GM23338 (cell line): ENCODE data around the gene MAT2B. TPM values are rescaled to one million over a fixed set of nuclear protein-coding genes. Genes with fewer than 3 reads are reported as not detected.

Experiments
- ATAC-seq: fragments of 200-7000 bp; cut with Tn5 transposase; 3 replicates; pipeline ENCODE4 v1.9.1; 2020
- DNase-seq: peaks from one replicate; pipeline ENCODE4 v3.0.0-alpha.2; 2015; ENCODE audit warnings: low spot score
- H2AFZ ChIP-seq: fragments of 200-600 bp; sonication (generic); 2 replicates; pipeline ENCODE4 v1.8.0; 2016; ENCODE audit warnings: antibody characterized with exemption, mild to moderate bottlenecking, moderate library complexity
- H3F3A ChIP-seq: fragments of 200-600 bp; sonication (generic); replicated peaks from 2 replicates; pipeline ENCODE4 v1.8.0; 2017; ENCODE audit warnings: antibody characterized with exemption, mixed run types, low read depth
- H3K27ac ChIP-seq: fragments of 200-600 bp; sonication (generic); 2 replicates; pipeline ENCODE4 v1.6.1; 2016; ENCODE audit warnings: low read depth
- H3K27me3 ChIP-seq: fragments of 200-600 bp; sonication (generic); 2 replicates; pipeline ENCODE4 v1.8.0; 2016; ENCODE audit warnings: mild to moderate bottlenecking, mixed run types, moderate library complexity; ENCODE audit not compliant: insufficient read depth
- H3K36me3 ChIP-seq: fragments of 200-600 bp; sonication (generic); 2 replicates; pipeline ENCODE4 v1.8.0; 2016; ENCODE audit warnings: mild to moderate bottlenecking; ENCODE audit not compliant: insufficient read depth
- H3K4me1 ChIP-seq: fragments of 200-600 bp; sonication (generic); 2 replicates; pipeline ENCODE4 v1.8.0; 2016; ENCODE audit warnings: mild to moderate bottlenecking, moderate library complexity; ENCODE audit not compliant: insufficient read depth
- H3K4me2 ChIP-seq: fragments of 200-600 bp; sonication (generic); 2 replicates; pipeline ENCODE4 v1.7.1; 2017; ENCODE audit warnings: mixed run types
- H3K4me3 ChIP-seq: fragments of 200-600 bp; sonication (generic); 2 replicates; pipeline ENCODE4 v1.6.1; 2016; ENCODE audit warnings: mixed run types
- H3K79me2 ChIP-seq: fragments of 200-600 bp; sonication (generic); replicated peaks from 2 replicates; pipeline ENCODE4 v1.8.0; 2017; ENCODE audit warnings: mild to moderate bottlenecking; ENCODE audit not compliant: insufficient read depth
- H3K9me2 ChIP-seq: fragments of 200-600 bp; sonication (generic); 2 replicates; pipeline ENCODE4 v1.8.0; 2017; ENCODE audit not compliant: insufficient read depth
- H4K20me1 ChIP-seq: fragments of 200-600 bp; sonication (generic); replicated peaks from 2 replicates; pipeline ENCODE4 v1.8.0; 2017; ENCODE audit warnings: mild to moderate bottlenecking; ENCODE audit not compliant: insufficient read depth
- H3K27ac Mint-ChIP-seq: 2 replicates; pipeline ENCODE4 v1.8.0; 2020; ENCODE audit warnings: inconsistent platforms, mild to moderate bottlenecking, moderate library complexity, mixed read lengths
- H3K27me3 Mint-ChIP-seq: 3 replicates; pipeline ENCODE4 v1.8.0; 2022; ENCODE audit warnings: low read depth, mild to moderate bottlenecking, moderate library complexity, mixed read lengths, inconsistent platforms; ENCODE audit not compliant: insufficient read depth, poor library complexity
- H3K36me3 Mint-ChIP-seq: 3 replicates; pipeline ENCODE4 v1.8.0; 2021; ENCODE audit warnings: low read depth, mild to moderate bottlenecking, inconsistent platforms, moderate library complexity, mixed read lengths
- H3K4me1 Mint-ChIP-seq: 3 replicates; pipeline ENCODE4 v1.8.0; 2020; ENCODE audit warnings: mild to moderate bottlenecking, inconsistent platforms, mixed read lengths
- H3K4me3 Mint-ChIP-seq: 3 replicates; pipeline ENCODE4 v1.8.0; 2021; ENCODE audit warnings: moderate library complexity, mild to moderate bottlenecking, inconsistent platforms, mixed read lengths
- H3K9me3 Mint-ChIP-seq: 3 replicates; pipeline ENCODE4 v1.8.0; 2020; ENCODE audit warnings: moderate library complexity, mild to moderate bottlenecking, inconsistent platforms, mixed read lengths
- CREB1 ChIP-seq: fragments of 250-450 bp; sonication (Bioruptor Pico); IDR thresholded peaks from 2 replicates; pipeline ENCODE4 v1.5.0; 2020; ENCODE audit warnings: low read depth, mild to moderate bottlenecking, moderate library complexity
- EZH2phosphoT487 ChIP-seq: fragments of 200-600 bp; sonication (generic); IDR thresholded peaks from one replicate; pipeline ENCODE4 v1.8.1; 2018; ENCODE audit warnings: antibody characterized with exemption; ENCODE audit not compliant: unreplicated experiment
- JUNB ChIP-seq: IDR thresholded peaks from one replicate; pipeline ENCODE4 v1.6.1; 2016; ENCODE audit warnings: antibody characterized with exemption; ENCODE audit not compliant: unreplicated experiment
- NANOG ChIP-seq: IDR thresholded peaks from 2 replicates; pipeline ENCODE4 v1.6.1; 2016; ENCODE audit warnings: antibody characterized with exemption, borderline replicate concordance
- POLR2AphosphoS5 ChIP-seq: IDR thresholded peaks from 2 replicates; pipeline ENCODE4 v1.6.1; 2016; ENCODE audit warnings: antibody characterized with exemption, low read depth
- STAT1 ChIP-seq: IDR thresholded peaks from one replicate; pipeline ENCODE4 v1.6.1; 2016; ENCODE audit warnings: antibody characterized with exemption; ENCODE audit not compliant: unreplicated experiment
- ZNF114 ChIP-seq: fragments of 250-450 bp; sonication (Bioruptor Pico); IDR thresholded peaks from 2 replicates; pipeline ENCODE4 v1.5.0; 2020; ENCODE audit warnings: mild to moderate bottlenecking, moderate library complexity
- ZNF331 ChIP-seq: fragments of 250-450 bp; sonication (Bioruptor Pico); IDR thresholded peaks from 2 replicates; pipeline ENCODE4 v1.5.0; 2020; ENCODE audit warnings: low read depth, mild to moderate bottlenecking, moderate library complexity
- polyA plus RNA-seq: library from polyadenylated mRNA; unstranded; fragments of >200 nt; fragmentation: Nextera tagmentation; extraction: Ambion mirVana; gene quantifications from 2 replicates; pipeline ENCODE4 v1.2.1, GENCODE V29; 2016
- total RNA-seq: library from RNA; depleted of rRNA; stranded (reverse); fragments of >200 nt; shearing (Covaris generic); gene quantifications from 2 replicates; pipeline ENCODE4 v1.2.3, GENCODE V29; 2014
- TF ChIP-seq, protein P1 (sequence below): IDR thresholded peaks from 2 replicates; pipeline ENCODE4 v1.6.1; 2016; ENCODE audit warnings: antibody characterized with exemption
- TF ChIP-seq, protein P2 (sequence below): IDR thresholded peaks from one replicate; pipeline ENCODE4 v1.6.1; 2018; ENCODE audit warnings: antibody characterized with exemption; ENCODE audit not compliant: unreplicated experiment
- TF ChIP-seq, protein P3 (sequence below): fragments of 250-450 bp; sonication (Bioruptor Pico); IDR thresholded peaks from 2 replicates; pipeline ENCODE4 v1.5.0; 2020; ENCODE audit warnings: mild to moderate bottlenecking, moderate library complexity

Gene MAT2B
- total and polyA plus RNA-seq, 2 experiments from 2014 or later: 81.4 to 120 TPM

DNA sequence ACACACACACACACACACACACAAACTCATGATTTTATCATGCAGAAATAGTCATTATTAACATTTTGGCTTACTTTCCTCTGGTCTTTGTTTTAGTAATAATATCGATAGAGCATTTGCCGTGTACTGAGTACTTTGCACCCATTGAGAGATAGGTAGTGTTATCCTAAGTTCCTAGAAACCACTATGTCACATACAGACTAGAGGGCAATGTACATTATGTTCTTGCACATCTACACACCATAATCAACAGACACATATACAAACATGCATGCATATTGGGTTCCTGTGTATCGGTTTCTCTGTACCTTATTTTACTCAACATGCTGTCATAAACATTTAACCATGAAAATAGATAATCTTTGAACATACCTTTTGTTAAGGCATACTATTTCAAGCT, 45.7 kb downstream of the MAT2B start:
- Mint-ChIP-seq H3K4me3 (no peak overlapping the region), H3K27ac (no peak overlapping the region), H3K27me3 (peaks cover 10% of the 10 kb centered on the region), H3K9me3 (no peaks in the 10 kb centered on the region), H3K36me3 (no peaks in the 10 kb centered on the region), H3K4me1 (peaks cover 6% of the 10 kb centered on the region)
- Histone ChIP-seq H2AFZ (no peak overlapping the region), H3K4me2 (no peak overlapping the region), H3K27ac (no peak overlapping the region), H3K36me3 (no peaks in the 10 kb centered on the region), H3K4me1 (no peaks in the 10 kb centered on the region), H3K79me2 (no peaks in the 10 kb centered on the region), H4K20me1 (no peaks in the 10 kb centered on the region), H3F3A (no peaks in the 10 kb centered on the region), H3K9me2 (no peaks in the 10 kb centered on the region), H3K27me3 (no peaks in the 10 kb centered on the region), H3K4me3 (no peak overlapping the region)
- TF ChIP-seq, protein P1, sequence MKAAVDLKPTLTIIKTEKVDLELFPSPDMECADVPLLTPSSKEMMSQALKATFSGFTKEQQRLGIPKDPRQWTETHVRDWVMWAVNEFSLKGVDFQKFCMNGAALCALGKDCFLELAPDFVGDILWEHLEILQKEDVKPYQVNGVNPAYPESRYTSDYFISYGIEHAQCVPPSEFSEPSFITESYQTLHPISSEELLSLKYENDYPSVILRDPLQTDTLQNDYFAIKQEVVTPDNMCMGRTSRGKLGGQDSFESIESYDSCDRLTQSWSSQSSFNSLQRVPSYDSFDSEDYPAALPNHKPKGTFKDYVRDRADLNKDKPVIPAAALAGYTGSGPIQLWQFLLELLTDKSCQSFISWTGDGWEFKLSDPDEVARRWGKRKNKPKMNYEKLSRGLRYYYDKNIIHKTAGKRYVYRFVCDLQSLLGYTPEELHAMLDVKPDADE: no peak
- TF ChIP-seq ZNF114 (CRISPR knock-in tag): no peak
- DNase-seq (no peak), ATAC-seq (no peak)

DNA sequence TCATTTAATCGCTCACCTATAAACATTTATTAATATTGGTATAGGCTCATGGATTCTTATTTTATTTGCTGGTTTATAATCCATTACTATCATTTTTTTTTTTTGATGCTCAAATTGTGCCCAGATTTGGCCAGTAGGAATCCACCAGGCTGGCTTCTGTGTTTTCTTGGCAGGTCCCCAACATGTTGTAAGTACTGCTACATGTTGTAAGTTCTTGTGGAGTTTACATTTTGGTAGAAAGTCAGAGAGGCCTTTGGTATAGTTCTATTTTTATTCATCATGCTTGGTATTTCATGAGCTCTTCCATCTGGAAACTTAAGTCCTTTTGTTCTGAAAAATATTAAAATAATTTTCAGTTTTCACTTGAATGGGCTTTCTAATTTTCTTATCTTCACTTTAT, 47.1 kb downstream of the MAT2B start:
- Mint-ChIP-seq H3K36me3 (0 out of 3 replicates have a peak, but pooled peaks cover 3% of the 10 kb centered on the region), H3K27ac (no peak overlapping the region), H3K27me3 (peaks cover 10% of the 10 kb centered on the region), H3K9me3 (no peaks in the 10 kb centered on the region), H3K4me3 (no peak overlapping the region), H3K4me1 (peaks cover 6% of the 10 kb centered on the region)
- Histone ChIP-seq H4K20me1 (no peaks in the 10 kb centered on the region), H3F3A (no peaks in the 10 kb centered on the region), H3K27me3 (no peaks in the 10 kb centered on the region), H3K4me3 (no peak overlapping the region), H3K79me2 (no peaks in the 10 kb centered on the region), H3K4me2 (no peak overlapping the region), H3K27ac (no peak overlapping the region), H3K9me2 (no peaks in the 10 kb centered on the region), H3K36me3 (no peaks in the 10 kb centered on the region), H3K4me1 (no peaks in the 10 kb centered on the region), H2AFZ (no peak overlapping the region)
- no peak for ATAC-seq
- no peak for DNase-seq
- TF ChIP-seq POLR2AphosphoS5 (no peak), JUNB (no peak), CREB1 (CRISPR knock-in tag) (no peak), NANOG (no peak), ZNF331 (CRISPR knock-in tag) (no peak), STAT1 (no peak), EZH2phosphoT487 (no peak)
- TF ChIP-seq, protein P2, sequence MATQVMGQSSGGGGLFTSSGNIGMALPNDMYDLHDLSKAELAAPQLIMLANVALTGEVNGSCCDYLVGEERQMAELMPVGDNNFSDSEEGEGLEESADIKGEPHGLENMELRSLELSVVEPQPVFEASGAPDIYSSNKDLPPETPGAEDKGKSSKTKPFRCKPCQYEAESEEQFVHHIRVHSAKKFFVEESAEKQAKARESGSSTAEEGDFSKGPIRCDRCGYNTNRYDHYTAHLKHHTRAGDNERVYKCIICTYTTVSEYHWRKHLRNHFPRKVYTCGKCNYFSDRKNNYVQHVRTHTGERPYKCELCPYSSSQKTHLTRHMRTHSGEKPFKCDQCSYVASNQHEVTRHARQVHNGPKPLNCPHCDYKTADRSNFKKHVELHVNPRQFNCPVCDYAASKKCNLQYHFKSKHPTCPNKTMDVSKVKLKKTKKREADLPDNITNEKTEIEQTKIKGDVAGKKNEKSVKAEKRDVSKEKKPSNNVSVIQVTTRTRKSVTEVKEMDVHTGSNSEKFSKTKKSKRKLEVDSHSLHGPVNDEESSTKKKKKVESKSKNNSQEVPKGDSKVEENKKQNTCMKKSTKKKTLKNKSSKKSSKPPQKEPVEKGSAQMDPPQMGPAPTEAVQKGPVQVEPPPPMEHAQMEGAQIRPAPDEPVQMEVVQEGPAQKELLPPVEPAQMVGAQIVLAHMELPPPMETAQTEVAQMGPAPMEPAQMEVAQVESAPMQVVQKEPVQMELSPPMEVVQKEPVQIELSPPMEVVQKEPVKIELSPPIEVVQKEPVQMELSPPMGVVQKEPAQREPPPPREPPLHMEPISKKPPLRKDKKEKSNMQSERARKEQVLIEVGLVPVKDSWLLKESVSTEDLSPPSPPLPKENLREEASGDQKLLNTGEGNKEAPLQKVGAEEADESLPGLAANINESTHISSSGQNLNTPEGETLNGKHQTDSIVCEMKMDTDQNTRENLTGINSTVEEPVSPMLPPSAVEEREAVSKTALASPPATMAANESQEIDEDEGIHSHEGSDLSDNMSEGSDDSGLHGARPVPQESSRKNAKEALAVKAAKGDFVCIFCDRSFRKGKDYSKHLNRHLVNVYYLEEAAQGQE: no peak
- TF ChIP-seq, protein P3, sequence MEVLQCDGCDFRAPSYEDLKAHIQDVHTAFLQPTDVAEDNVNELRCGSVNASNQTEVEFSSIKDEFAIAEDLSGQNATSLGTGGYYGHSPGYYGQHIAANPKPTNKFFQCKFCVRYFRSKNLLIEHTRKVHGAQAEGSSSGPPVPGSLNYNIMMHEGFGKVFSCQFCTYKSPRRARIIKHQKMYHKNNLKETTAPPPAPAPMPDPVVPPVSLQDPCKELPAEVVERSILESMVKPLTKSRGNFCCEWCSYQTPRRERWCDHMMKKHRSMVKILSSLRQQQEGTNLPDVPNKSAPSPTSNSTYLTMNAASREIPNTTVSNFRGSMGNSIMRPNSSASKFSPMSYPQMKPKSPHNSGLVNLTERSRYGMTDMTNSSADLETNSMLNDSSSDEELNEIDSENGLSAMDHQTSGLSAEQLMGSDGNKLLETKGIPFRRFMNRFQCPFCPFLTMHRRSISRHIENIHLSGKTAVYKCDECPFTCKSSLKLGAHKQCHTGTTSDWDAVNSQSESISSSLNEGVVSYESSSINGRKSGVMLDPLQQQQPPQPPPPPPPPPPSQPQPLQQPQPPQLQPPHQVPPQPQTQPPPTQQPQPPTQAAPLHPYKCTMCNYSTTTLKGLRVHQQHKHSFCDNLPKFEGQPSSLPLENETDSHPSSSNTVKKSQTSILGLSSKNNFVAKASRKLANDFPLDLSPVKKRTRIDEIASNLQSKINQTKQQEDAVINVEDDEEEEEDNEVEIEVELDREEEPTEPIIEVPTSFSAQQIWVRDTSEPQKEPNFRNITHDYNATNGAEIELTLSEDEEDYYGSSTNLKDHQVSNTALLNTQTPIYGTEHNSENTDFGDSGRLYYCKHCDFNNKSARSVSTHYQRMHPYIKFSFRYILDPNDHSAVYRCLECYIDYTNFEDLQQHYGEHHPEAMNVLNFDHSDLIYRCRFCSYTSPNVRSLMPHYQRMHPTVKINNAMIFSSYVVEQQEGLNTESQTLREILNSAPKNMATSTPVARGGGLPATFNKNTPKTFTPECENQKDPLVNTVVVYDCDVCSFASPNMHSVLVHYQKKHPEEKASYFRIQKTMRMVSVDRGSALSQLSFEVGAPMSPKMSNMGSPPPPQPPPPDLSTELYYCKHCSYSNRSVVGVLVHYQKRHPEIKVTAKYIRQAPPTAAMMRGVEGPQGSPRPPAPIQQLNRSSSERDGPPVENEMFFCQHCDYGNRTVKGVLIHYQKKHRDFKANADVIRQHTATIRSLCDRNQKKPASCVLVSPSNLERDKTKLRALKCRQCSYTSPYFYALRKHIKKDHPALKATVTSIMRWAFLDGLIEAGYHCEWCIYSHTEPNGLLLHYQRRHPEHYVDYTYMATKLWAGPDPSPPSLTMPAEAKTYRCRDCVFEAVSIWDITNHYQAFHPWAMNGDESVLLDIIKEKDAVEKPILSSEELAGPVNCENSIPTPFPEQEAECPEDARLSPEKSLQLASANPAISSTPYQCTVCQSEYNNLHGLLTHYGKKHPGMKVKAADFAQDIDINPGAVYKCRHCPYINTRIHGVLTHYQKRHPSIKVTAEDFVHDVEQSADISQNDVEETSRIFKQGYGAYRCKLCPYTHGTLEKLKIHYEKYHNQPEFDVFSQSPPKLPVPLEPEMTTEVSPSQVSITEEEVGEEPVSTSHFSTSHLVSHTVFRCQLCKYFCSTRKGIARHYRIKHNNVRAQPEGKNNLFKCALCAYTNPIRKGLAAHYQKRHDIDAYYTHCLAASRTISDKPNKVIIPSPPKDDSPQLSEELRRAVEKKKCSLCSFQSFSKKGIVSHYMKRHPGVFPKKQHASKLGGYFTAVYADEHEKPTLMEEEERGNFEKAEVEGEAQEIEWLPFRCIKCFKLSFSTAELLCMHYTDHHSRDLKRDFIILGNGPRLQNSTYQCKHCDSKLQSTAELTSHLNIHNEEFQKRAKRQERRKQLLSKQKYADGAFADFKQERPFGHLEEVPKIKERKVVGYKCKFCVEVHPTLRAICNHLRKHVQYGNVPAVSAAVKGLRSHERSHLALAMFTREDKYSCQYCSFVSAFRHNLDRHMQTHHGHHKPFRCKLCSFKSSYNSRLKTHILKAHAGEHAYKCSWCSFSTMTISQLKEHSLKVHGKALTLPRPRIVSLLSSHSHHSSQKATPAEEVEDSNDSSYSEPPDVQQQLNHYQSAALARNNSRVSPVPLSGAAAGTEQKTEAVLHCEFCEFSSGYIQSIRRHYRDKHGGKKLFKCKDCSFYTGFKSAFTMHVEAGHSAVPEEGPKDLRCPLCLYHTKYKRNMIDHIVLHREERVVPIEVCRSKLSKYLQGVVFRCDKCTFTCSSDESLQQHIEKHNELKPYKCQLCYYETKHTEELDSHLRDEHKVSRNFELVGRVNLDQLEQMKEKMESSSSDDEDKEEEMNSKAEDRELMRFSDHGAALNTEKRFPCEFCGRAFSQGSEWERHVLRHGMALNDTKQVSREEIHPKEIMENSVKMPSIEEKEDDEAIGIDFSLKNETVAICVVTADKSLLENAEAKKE (CRISPR knock-in tag): no peak
- TF ChIP-seq, protein P1: no peak
